GM19099 (cell line): ENCODE measurements around the gene PSD4.

ENCODE experiments used
- POLR2A ChIP-seq: IDR thresholded peaks from 3 replicates; pipeline ENCODE4 v1.6.1; 2011; ENCODE audit warnings: low read depth; ENCODE audit not compliant: insufficient read length; ENCODE audit errors: extremely low read depth

PSD4 gene

GRCh38 chr2:113225263-113226259, 51.8 kb downstream of the PSD4 start:
- no peak for TF ChIP-seq POLR2A

GRCh38 chr2:113226462-113226861, 52.7 kb downstream of the PSD4 start:
- TF ChIP-seq POLR2A = no peak

GRCh38 chr2:113227290-113227689, 53.5 kb downstream of the PSD4 start:
- no peak for TF ChIP-seq POLR2A

- TF ChIP-seq POLR2A = no peak
These were observed 53.9 kb downstream of the PSD4 start for GRCh38 chr2:113227698-113228097.

GRCh38 chr2:113228351-113228750, 54.6 kb downstream of the PSD4 start:
- TF ChIP-seq POLR2A = no peak

GRCh38 chr2:113228991-113229716, 55.4 kb downstream of the PSD4 start:
- TF ChIP-seq POLR2A = no peak

GRCh38 chr2:113229795-113230194, 56.0 kb downstream of the PSD4 start:
- TF ChIP-seq POLR2A = no peak

- no peak for TF ChIP-seq POLR2A
These were observed 56.8 kb downstream of the PSD4 start for GRCh38 chr2:113230531-113230930.

- TF ChIP-seq POLR2A = no peak
These were observed 57.3 kb downstream of the PSD4 start for GRCh38 chr2:113231064-113231463.

- no peak for TF ChIP-seq POLR2A
These were observed 58.4 kb downstream of the PSD4 start for GRCh38 chr2:113232123-113232522.

GRCh38 chr2:113232740-113233139, 59.0 kb downstream of the PSD4 start:
- no peak for TF ChIP-seq POLR2A

GRCh38 chr2:113233593-113234550, 60.1 kb downstream of the PSD4 start:
- TF ChIP-seq POLR2A = no peak

- no peak for TF ChIP-seq POLR2A
These were observed 61.1 kb downstream of the PSD4 start for GRCh38 chr2:113234721-113235346.
